ENCODE measurements around the gene DNMT3L. TPM values are rescaled to one million over a fixed set of nuclear protein-coding genes. Genes with fewer than 3 reads are reported as not detected.

Gene DNMT3L
- total and polyA plus RNA-seq, 2 experiments from 2014 or later, result not detected

- no peak overlapping the region for H3K27ac ChIP-seq
- H3K36me3 ChIP-seq, result no peaks in the 10 kb centered on the region
- H3K4me1 ChIP-seq (ENCODE audit: low read depth), result no peaks in the 10 kb centered on the region
- H3K4me3 ChIP-seq, result no peak overlapping the region
- no peaks in the 10 kb centered on the region for H3K9me3 ChIP-seq (ENCODE audit: low read depth)
- TF ChIP-seq CTCF (IDR thresholded peaks at IDR 0.05; ENCODE audit: low read depth, low read length), result no peak
- no peak for DNase-seq (ENCODE audit: low read depth in 1 of 2, low spot score in 1 of 2)
- H3K27me3 ChIP-seq, result no peaks in the 10 kb centered on the region
Observed at GRCh38 chr21:44269090-44269489, 7.4 kb upstream of the DNMT3L start.

DNA sequence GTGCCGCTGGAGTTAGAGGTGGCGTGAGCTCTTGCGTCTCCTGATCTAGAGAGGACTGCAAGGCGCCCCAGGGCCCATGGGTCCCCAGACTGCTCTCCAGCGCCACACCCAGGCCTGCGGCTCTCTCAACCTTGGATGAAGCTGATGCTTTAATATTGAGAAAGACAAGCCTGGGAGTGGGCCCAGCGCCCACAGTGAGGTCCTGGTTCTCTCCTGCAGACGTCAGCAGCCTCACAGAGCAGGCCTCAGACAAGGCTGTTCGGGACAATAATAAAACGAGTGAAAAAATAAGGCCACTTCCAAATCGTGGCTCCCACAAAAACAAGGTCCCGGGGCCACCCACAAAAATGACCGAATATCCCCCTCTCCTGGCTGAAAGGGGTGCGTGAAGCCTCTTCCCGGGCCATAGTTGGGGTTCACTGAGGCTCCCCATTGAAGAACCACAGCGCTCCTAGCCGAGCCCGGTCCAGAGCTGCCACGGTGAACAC is 6.0 kb upstream of the DNMT3L start:
- TF ChIP-seq CTCF (IDR thresholded peaks at IDR 0.05; ENCODE audit: low read depth, low read length), result no peak
- Histone ChIP-seq H3K27ac (no peak overlapping the region), H3K9me3 (ENCODE audit: low read depth) (no peaks in the 10 kb centered on the region), H3K27me3 (no peaks in the 10 kb centered on the region), H3K36me3 (no peaks in the 10 kb centered on the region), H3K4me3 (no peak overlapping the region), H3K4me1 (ENCODE audit: low read depth) (peaks cover 7% of the 10 kb centered on the region)
- no peak for DNase-seq (ENCODE audit: low read depth in 1 of 2, low spot score in 1 of 2)

GRCh38 chr21:44265734-44266270 is 4.1 kb upstream of the DNMT3L start:
- Histone ChIP-seq H3K4me1 (ENCODE audit: low read depth) (peaks cover 7% of the 10 kb centered on the region), H3K9me3 (ENCODE audit: low read depth) (no peaks in the 10 kb centered on the region), H3K36me3 (no peaks in the 10 kb centered on the region), H3K4me3 (no peak overlapping the region), H3K27me3 (no peaks in the 10 kb centered on the region), H3K27ac (no peak overlapping the region)
- TF ChIP-seq CTCF (IDR thresholded peaks at IDR 0.05; ENCODE audit: low read depth, low read length), result no peak
- no peak for DNase-seq (ENCODE audit: low read depth in 1 of 2, low spot score in 1 of 2)

DNA sequence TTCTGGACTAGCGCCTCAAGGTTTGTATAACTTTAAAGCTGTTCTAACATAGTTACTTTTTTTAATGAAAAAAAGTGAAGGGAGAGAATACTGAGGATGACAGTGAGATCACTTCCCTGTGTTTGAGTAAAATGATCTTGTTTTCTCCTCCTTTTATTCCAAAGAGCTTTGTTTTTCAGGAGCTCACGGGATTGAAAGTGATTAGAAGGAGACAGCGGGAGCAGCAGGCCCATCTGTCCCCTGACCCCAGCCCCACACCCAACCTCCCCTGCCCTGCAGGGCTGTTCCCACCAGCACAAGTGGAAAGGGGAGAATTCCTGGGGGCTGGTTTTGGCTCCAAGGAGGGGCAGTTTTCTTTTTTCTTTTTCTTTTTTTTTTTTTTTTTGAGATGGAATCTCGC is 2.1 kb upstream of the DNMT3L start:
- Histone ChIP-seq H3K36me3 (no peaks in the 10 kb centered on the region), H3K27me3 (no peaks in the 10 kb centered on the region), H3K27ac (no peak overlapping the region), H3K4me3 (no peak overlapping the region), H3K9me3 (ENCODE audit: low read depth) (no peaks in the 10 kb centered on the region), H3K4me1 (ENCODE audit: low read depth) (peaks cover 7% of the 10 kb centered on the region)
- DNase-seq (ENCODE audit: low read depth in 1 of 2, low spot score in 1 of 2), result no peak
- no peak for TF ChIP-seq CTCF (IDR thresholded peaks at IDR 0.05; ENCODE audit: low read depth, low read length)

- H3K4me3 ChIP-seq, result no peak overlapping the region
Observed at GRCh38 chr21:44263221-44263760, 1.6 kb upstream of the DNMT3L start.

More at GRCh38 chr21:44263221-44263760, 1.6 kb upstream of the DNMT3L start:
- Histone ChIP-seq H3K9me3 (ENCODE audit: low read depth) (no peaks in the 10 kb centered on the region), H3K27ac (no peak overlapping the region), H3K27me3 (no peaks in the 10 kb centered on the region), H3K36me3 (no peaks in the 10 kb centered on the region), H3K4me1 (ENCODE audit: low read depth) (peaks cover 7% of the 10 kb centered on the region)
- no peak for TF ChIP-seq CTCF (IDR thresholded peaks at IDR 0.05; ENCODE audit: low read depth, low read length)
- peak in 1 of 2 donors; percentile 37 for DNase-seq (ENCODE audit: low read depth in 1 of 2, low spot score in 1 of 2)
